ENCODE data around the gene GPR152.

DNA sequence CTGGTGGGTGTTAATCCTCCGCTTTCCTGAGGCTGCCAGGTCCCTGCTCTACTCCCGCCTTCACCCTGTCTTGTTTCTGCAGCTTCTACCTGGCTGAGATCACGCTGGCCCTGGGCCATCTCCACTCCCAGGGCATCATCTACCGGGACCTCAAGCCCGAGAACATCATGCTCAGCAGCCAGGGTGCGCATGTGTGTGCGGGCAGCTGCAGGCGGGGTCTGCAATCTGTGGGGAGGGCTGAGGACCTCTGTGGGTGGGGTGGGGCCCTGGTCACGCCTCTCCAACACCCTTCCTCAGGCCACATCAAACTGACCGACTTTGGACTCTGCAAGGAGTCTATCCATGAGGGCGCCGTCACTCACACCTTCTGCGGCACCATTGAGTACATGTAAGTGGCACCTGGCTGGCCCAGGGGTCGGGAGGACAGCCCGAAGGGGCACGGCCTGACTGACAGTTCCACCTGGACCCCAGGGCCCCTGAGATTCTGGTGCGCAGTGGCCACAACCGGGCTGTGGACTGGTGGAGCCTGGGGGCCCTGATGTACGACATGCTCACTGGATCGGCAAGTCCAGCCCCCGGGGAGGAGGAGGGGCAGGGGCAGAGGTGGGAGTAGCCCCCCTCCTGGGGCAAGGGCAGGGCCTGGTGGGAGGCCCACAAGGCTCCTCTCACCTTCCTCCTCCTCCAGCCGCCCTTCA lies 19.7 kb downstream of the GPR152 start:
- no peak for TF ChIP-seq CTCF (IDR thresholded peaks at IDR 0.05; ENCODE audit: extremely low read depth in 1 of 2, insufficient read depth in 1 of 2, low read depth in 1 of 2, low read length in 2 of 2)
- TF ChIP-seq POLR2A (IDR thresholded peaks at IDR 0.05; ENCODE audit: low read depth, low read length), result no peak
- TF ChIP-seq, protein P1, sequence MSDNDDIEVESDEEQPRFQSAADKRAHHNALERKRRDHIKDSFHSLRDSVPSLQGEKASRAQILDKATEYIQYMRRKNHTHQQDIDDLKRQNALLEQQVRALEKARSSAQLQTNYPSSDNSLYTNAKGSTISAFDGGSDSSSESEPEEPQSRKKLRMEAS (IDR thresholded peaks at IDR 0.05; ENCODE audit: insufficient read depth, insufficient read length), result no peak
- TF ChIP-seq EZH2 (IDR thresholded peaks at IDR 0.05; ENCODE audit: borderline replicate concordance, low read depth, low read length, severe bottlenecking), result no peak
- no peak for TF ChIP-seq POLR2AphosphoS5 (IDR thresholded peaks at IDR 0.05; ENCODE audit: insufficient read depth, low read depth, low read length)
- no peak for TF ChIP-seq JUN (IDR thresholded peaks at IDR 0.05; ENCODE audit: borderline replicate concordance, insufficient read depth, insufficient read length, low read depth)

All from endothelial cell of umbilical vein (primary cell).